ENCODE data around the gene DOK4.

Gene DOK4

DNA sequence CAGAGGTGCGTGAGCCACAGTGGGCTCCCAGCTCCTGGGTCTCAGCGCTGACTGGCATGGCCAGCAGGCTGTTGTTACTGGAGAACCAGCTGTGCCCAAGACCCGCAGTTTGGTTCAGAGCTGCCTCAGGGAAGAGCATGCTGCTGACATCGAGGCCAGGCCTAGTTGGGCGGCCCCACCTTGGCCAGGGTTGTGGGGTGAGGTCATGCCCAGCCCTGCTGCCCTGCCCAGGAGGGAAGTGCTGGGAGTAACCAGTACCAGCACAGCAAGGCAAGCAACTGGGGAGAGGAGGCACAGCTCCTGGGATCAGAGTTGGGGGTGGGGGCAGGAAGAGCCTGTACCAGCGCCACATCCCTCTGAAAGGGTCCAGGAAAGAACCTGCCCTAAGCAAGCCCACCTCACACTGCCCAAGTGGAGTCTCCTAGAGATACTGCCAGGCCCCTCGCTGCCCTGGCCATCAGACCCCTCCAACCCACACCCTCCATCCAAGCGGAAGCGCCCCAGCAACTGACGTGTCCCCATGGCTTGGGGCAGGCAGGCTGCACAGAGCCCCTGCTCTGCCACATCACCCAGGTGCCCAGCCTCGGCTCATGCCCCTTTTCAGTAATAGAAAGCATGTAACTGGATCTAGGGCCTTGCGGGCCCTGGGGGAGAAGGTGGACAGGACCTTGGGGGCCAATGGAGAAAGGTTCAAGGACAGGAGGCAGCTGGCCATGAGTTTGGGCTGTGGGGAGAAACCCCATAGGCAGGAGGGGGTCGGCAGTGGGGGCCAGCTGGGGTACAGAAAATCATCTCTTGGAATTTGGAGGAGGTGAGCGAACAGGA is 990 bp downstream of the DOK4 start:
- H3K27ac ChIP-seq (ENCODE audit: low read depth, low read length), result peak overlapping the region; percentile 30
- no peaks in the 10 kb centered on the region for H3K36me3 ChIP-seq (ENCODE audit: control insufficient read depth in 5 of 5, insufficient read depth in 5 of 5, low read length in 5 of 5)
- H3K9me3 ChIP-seq (ENCODE audit: control insufficient read depth in 5 of 5, low read length in 5 of 5), result no peaks in the 10 kb centered on the region
- peak overlapping the region; percentile 72 to 84 (median 79) for H3K4me3 ChIP-seq (ENCODE audit: low read depth in 1 of 5, low read length in 5 of 5)
- peaks cover 0 to 30% (median 23%) of the 10 kb centered on the region in 5 donors for H3K4me1 ChIP-seq (ENCODE audit: control insufficient read depth in 5 of 5, insufficient read depth in 5 of 5, low read length in 5 of 5)
- H3K27me3 ChIP-seq (ENCODE audit: control insufficient read depth in 5 of 5, insufficient read depth in 4 of 5, low read length in 5 of 5), result peaks cover 0 to 2% (median 0%) of the 10 kb centered on the region in 5 donors
- H3K9ac ChIP-seq (ENCODE audit: low read length in 5 of 5), result peak overlapping the region in 4 of 5 donors; percentile 38 to 85 (median 74)

DNA sequence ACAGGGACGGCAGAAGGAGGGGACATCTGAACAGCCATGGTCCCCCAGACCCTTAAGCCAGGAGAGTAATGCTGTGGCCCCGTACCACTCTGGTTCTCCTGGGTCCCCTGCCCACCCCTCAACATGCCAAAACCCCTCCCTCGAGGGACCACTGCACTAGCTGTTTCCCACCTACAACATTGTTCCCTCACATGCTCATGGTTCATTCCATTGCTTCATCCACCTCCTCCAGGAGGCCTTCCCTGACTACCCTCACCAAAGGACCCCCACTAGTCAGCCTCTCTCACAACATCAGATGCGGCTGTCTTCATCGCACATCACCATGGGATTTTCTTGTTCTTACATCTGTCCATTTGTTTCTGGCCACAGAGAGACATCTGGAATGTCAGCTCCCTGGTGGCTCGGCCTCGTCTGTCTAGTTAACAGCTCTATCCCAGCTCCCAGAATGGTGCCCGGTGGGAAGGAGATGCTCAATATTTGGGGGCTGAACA is 1.7 kb downstream of the DOK4 start:
- Histone ChIP-seq H3K27ac (ENCODE audit: low read depth, low read length) (no peak overlapping the region), H3K9me3 (ENCODE audit: control insufficient read depth in 5 of 5, low read length in 5 of 5) (no peaks in the 10 kb centered on the region), H3K36me3 (ENCODE audit: control insufficient read depth in 5 of 5, insufficient read depth in 5 of 5, low read length in 5 of 5) (no peaks in the 10 kb centered on the region), H3K9ac (ENCODE audit: low read length in 5 of 5) (peak overlapping the region in 1 of 5 donors; percentile 38), H3K4me3 (ENCODE audit: low read depth in 1 of 5, low read length in 5 of 5) (no peak overlapping the region), H3K27me3 (ENCODE audit: control insufficient read depth in 5 of 5, insufficient read depth in 4 of 5, low read length in 5 of 5) (peaks cover 0 to 6% (median 0%) of the 10 kb centered on the region in 5 donors), H3K4me1 (ENCODE audit: control insufficient read depth in 5 of 5, insufficient read depth in 5 of 5, low read length in 5 of 5) (peaks cover 3 to 38% (median 30%) of the 10 kb centered on the region in 5 donors)

DNA sequence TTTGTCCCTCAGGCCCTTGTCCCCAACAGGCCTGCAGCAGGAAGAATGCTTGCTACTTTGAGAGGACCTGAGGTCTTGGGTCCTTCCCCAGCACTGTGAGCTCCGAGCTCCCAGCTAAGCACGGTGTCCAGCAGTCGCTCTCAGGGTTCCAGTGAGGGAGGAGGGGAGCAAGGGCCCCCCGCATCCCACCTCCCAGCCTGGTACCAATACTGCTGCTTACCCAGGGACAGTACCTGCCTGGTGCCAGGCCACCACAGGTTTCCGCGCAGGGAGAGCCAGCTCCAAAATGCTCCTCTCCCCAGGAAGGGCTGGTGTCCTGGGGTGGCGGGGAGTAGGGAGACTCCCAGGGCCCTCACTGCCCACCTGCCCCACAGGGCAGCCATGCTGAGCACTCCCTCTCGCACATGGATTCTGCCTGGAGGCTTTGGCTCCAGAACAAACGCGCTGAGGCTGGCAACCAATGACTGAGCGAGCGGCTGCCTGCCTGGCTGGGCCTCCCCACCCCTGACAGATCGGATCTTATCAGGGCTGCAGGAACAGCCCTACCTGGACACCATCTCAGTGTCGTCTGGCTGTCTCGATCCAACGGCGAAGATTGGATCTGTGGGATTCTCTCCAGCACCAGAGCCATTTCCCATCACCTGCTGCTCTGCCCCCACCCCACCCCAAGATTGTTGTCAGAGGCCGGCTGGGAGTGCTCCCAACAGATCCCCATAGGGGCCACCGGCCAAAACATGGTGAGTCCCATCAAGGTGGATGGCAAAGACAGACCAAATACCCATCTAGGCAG is 2.4 kb downstream of the DOK4 start:
- Histone ChIP-seq H3K27ac (ENCODE audit: low read depth, low read length) (no peak overlapping the region), H3K27me3 (ENCODE audit: control insufficient read depth in 5 of 5, insufficient read depth in 4 of 5, low read length in 5 of 5) (peaks cover 0 to 11% (median 6%) of the 10 kb centered on the region in 5 donors), H3K4me3 (ENCODE audit: low read depth in 1 of 5, low read length in 5 of 5) (no peak overlapping the region), H3K36me3 (ENCODE audit: control insufficient read depth in 5 of 5, insufficient read depth in 5 of 5, low read length in 5 of 5) (no peaks in the 10 kb centered on the region), H3K4me1 (ENCODE audit: control insufficient read depth in 5 of 5, insufficient read depth in 5 of 5, low read length in 5 of 5) (peaks cover 4 to 44% (median 36%) of the 10 kb centered on the region in 5 donors), H3K9me3 (ENCODE audit: control insufficient read depth in 5 of 5, low read length in 5 of 5) (no peaks in the 10 kb centered on the region), H3K9ac (ENCODE audit: low read length in 5 of 5) (no peak overlapping the region)

GRCh38 chr16:57482845-57483545 is 3.3 kb downstream of the DOK4 start:
- Histone ChIP-seq H3K9ac (ENCODE audit: low read length in 5 of 5) (peak overlapping the region in 1 of 5 donors; percentile 17), H3K4me1 (ENCODE audit: control insufficient read depth in 5 of 5, insufficient read depth in 5 of 5, low read length in 5 of 5) (peaks cover 4 to 53% (median 41%) of the 10 kb centered on the region in 5 donors), H3K36me3 (ENCODE audit: control insufficient read depth in 5 of 5, insufficient read depth in 5 of 5, low read length in 5 of 5) (no peaks in the 10 kb centered on the region), H3K9me3 (ENCODE audit: control insufficient read depth in 5 of 5, low read length in 5 of 5) (no peaks in the 10 kb centered on the region), H3K4me3 (ENCODE audit: low read depth in 1 of 5, low read length in 5 of 5) (no peak overlapping the region), H3K27ac (ENCODE audit: low read depth, low read length) (no peak overlapping the region), H3K27me3 (ENCODE audit: control insufficient read depth in 5 of 5, insufficient read depth in 4 of 5, low read length in 5 of 5) (peaks cover 0 to 15% (median 9%) of the 10 kb centered on the region in 5 donors)

DNA sequence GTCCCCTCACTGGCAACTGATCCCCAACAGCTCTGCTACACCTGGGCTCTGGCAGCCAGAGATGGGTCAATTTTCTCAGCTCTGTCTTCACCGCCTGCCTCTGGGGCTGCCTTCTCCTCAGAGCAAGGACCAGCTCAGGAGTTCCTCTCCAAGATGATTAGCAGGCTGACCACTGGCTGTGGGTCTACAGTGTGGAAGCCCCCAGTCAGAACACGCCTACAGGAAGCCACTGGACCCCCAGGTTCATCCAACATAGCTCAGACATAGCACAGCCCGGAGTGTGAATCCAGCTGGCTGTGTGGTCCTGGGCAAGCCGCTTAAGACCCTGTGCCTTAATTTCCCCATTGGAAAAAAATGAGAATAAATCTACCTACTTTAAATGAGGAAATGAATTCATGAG is 4.9 kb downstream of the DOK4 start:
- no peak overlapping the region for H3K9ac ChIP-seq (ENCODE audit: low read length in 5 of 5)

DNA sequence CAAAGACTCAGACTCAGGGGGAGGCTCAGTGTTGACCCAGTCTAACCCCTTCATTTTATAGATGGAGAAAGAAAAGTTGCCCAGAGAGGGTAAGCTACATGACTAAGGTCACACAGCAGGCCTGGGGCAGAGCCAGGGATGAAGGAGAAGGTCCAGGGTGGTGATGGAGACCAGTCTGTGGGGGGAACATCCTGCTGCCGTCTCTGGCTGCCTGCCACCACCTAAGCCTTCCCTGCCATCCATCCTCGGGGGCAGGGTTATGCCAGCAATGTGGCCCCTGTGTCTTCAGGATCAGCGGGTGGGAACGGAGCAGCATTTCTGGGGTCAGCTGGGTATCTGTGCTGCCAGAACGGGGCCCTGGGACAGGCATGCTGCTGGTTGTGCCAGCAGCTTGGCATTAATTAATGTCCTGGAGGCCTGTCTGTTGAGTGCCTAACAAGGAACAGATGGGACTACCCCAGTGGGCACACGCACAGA is 5.5 kb downstream of the DOK4 start:
- H3K9ac ChIP-seq (ENCODE audit: low read length in 5 of 5), result no peak overlapping the region
- peaks cover 4 to 66% (median 35%) of the 10 kb centered on the region in 5 donors for H3K4me1 ChIP-seq (ENCODE audit: control insufficient read depth in 5 of 5, insufficient read depth in 5 of 5, low read length in 5 of 5)
- H3K36me3 ChIP-seq (ENCODE audit: control insufficient read depth in 5 of 5, insufficient read depth in 5 of 5, low read length in 5 of 5), result no peaks in the 10 kb centered on the region
- no peak overlapping the region for H3K4me3 ChIP-seq (ENCODE audit: low read depth in 1 of 5, low read length in 5 of 5)
- H3K27ac ChIP-seq (ENCODE audit: low read depth, low read length), result no peak overlapping the region
- no peaks in the 10 kb centered on the region for H3K9me3 ChIP-seq (ENCODE audit: control insufficient read depth in 5 of 5, low read length in 5 of 5)
- H3K27me3 ChIP-seq (ENCODE audit: control insufficient read depth in 5 of 5, insufficient read depth in 4 of 5, low read length in 5 of 5), result peaks cover 0 to 15% (median 9%) of the 10 kb centered on the region in 5 donors

More for the DNA sequence above, 4.9 kb downstream of the DOK4 start:
- Histone ChIP-seq H3K9me3 (ENCODE audit: control insufficient read depth in 5 of 5, low read length in 5 of 5) (no peaks in the 10 kb centered on the region), H3K36me3 (ENCODE audit: control insufficient read depth in 5 of 5, insufficient read depth in 5 of 5, low read length in 5 of 5) (no peaks in the 10 kb centered on the region), H3K27me3 (ENCODE audit: control insufficient read depth in 5 of 5, insufficient read depth in 4 of 5, low read length in 5 of 5) (peaks cover 0 to 15% (median 9%) of the 10 kb centered on the region in 5 donors), H3K4me1 (ENCODE audit: control insufficient read depth in 5 of 5, insufficient read depth in 5 of 5, low read length in 5 of 5) (peaks cover 4 to 63% (median 35%) of the 10 kb centered on the region in 5 donors), H3K27ac (ENCODE audit: low read depth, low read length) (no peak overlapping the region), H3K4me3 (ENCODE audit: low read depth in 1 of 5, low read length in 5 of 5) (no peak overlapping the region)

- Histone ChIP-seq H3K4me1 (ENCODE audit: control insufficient read depth in 5 of 5, insufficient read depth in 5 of 5, low read length in 5 of 5) (peaks cover 4 to 61% (median 29%) of the 10 kb centered on the region in 5 donors), H3K27ac (ENCODE audit: low read depth, low read length) (no peak overlapping the region)
Observed at GRCh38 chr16:57479976-57480753, 6.1 kb downstream of the DOK4 start.

DNA sequence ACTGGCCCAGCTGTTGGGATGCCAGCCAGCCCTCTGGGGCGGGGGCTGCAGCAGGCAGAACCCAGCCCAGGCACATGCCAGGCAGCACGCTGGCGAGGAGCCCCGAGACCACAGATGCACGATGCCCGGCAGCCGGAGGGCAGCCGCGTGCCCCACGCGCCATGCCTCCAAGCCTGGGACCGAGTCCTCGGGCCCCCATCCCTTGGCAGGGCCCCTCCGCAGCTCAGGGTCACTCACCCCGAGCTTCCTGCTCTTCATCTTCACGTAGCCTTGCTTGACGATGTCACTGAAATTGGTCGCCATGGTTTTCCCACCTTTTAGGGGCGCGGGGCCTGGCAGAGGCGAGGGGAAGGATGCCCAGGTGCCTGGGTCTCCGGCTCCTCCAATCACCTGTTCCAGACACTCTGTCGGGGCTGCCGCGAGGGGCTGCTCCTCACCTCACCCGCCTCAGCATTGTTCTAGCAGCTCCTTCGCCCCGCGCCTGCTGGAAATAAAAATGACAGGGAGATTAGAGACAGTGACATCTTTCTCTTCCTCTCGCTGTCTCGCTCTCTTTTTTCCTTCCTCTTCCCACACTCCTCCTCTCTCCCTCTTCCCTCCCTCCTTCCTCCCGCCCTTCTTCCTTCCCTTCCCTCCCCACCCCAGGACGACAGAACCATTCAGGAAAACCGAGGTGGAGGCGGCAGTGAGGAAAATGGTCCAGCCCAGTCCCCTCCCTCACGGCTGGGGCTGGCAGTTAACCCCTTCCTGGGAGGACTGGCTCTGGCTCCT is 6.9 kb downstream of the DOK4 start:
- peaks cover 0 to 9% (median 3%) of the 10 kb centered on the region in 5 donors for H3K36me3 ChIP-seq (ENCODE audit: control insufficient read depth in 5 of 5, insufficient read depth in 5 of 5, low read length in 5 of 5)
- H3K4me3 ChIP-seq (ENCODE audit: low read depth in 1 of 5, low read length in 5 of 5), result peak overlapping the region; percentile 50 to 63 (median 58)
- no peaks in the 10 kb centered on the region for H3K9me3 ChIP-seq (ENCODE audit: control insufficient read depth in 5 of 5, low read length in 5 of 5)
- no peak overlapping the region for H3K27ac ChIP-seq (ENCODE audit: low read depth, low read length)
- H3K4me1 ChIP-seq (ENCODE audit: control insufficient read depth in 5 of 5, insufficient read depth in 5 of 5, low read length in 5 of 5), result peaks cover 4 to 53% (median 26%) of the 10 kb centered on the region in 5 donors
- H3K27me3 ChIP-seq (ENCODE audit: control insufficient read depth in 5 of 5, insufficient read depth in 4 of 5, low read length in 5 of 5), result peaks cover 0 to 15% (median 9%) of the 10 kb centered on the region in 5 donors
- H3K9ac ChIP-seq (ENCODE audit: low read length in 5 of 5), result peak overlapping the region in 2 of 5 donors; percentile 48 to 65

More at GRCh38 chr16:57479976-57480753, 6.1 kb downstream of the DOK4 start:
- H3K9me3 ChIP-seq (ENCODE audit: control insufficient read depth in 5 of 5, low read length in 5 of 5), result no peaks in the 10 kb centered on the region
- H3K27me3 ChIP-seq (ENCODE audit: control insufficient read depth in 5 of 5, insufficient read depth in 4 of 5, low read length in 5 of 5), result peaks cover 0 to 15% (median 9%) of the 10 kb centered on the region in 5 donors
- peak overlapping the region in 2 of 5 donors; percentile 43 to 65 for H3K9ac ChIP-seq (ENCODE audit: low read length in 5 of 5)
- peaks cover 0 to 3% (median 0%) of the 10 kb centered on the region in 5 donors for H3K36me3 ChIP-seq (ENCODE audit: control insufficient read depth in 5 of 5, insufficient read depth in 5 of 5, low read length in 5 of 5)
- H3K4me3 ChIP-seq (ENCODE audit: low read depth in 1 of 5, low read length in 5 of 5), result peak overlapping the region; percentile 50 to 63 (median 58)

Data from subcutaneous abdominal adipose tissue (tissue), 5 donors.